GM19467 (cell line): ENCODE results near the gene SLC27A4.

Experiments used
- ATAC-seq: cut with Tn5 transposase; IDR thresholded peaks from one replicate; pipeline ENCODE4 v1.9.1; 2021; ENCODE audit warnings: mild to moderate bottlenecking, moderate library complexity; ENCODE audit not compliant: unreplicated experiment

SLC27A4 gene

GRCh38 chr9:128390150-128390812 is 50.0 kb downstream of the SLC27A4 start:
- ATAC-seq = no peak

GRCh38 chr9:128390813-128391711 is 50.7 kb downstream of the SLC27A4 start:
- ATAC-seq = no peak

DNA sequence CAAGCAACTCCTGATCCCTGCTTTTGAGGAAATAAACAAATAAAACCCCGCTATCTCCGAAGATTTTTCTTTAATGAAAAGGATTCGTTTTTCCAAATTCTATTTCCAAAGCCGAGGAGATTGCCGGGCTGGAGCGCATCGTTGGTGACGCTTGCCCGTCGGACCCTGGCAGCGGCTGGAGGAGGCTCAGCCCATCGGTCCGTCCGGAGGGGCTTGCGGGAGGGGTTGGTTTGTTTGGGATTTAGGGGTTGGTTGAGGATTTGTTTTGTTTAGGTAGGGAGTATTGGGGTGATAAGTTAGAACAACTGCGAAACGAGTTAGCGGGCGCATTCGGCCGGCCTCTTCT is 51.6 kb downstream of the SLC27A4 start:
- ATAC-seq = no peak

GRCh38 chr9:128392302-128393144 is 52.2 kb downstream of the SLC27A4 start:
- no peak for ATAC-seq

DNA sequence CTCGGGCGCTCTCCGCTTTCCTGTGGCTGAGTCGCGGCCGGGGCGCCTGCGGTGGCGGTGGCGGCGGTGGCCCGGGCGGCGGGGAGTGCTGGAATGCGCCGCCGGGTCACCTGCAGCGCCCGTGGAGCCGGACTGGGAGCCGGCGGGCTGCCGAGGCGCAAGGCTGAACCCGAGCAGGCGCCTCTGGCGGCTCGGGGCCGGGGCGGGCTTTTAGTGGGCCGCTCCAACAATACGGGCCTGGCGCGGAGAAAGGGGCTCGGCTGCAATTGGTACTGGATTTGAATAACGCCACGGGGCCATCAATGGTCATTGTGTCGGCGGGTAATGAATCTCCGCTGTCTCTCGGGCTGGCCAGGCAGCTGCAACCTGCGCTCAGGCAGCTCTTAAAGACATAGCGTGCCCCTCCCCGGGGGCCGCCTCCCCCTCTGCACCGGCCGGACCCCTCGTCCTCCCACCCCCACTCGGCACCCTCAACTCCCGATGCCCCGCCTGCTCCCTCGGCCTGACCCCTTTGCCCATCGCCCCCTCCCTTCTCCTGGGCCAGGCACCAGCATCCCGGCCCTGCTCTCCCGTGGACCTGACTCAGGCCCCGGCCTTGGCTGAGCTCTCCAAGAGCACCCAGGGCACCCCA is 52.9 kb downstream of the SLC27A4 start:
- ATAC-seq = no peak

DNA sequence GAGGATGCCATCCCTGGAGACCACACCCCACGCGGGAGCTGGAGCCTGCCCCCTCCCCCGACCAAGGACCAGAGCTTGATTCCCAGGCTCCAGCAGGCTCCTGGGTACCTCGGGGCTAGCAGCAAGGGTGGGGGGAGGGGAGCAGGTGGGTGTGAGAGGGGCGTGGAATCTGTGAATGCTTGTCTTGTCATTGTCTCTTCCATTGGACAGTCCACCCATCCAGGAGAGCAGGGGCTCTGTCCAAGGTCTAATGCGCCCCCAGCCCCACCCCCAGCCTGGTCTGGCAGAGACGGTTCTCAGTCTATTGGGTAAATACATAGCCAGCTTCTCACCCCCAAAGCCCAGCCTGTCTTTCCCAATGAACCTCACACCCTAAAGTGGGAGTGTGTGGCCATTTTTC is 53.6 kb downstream of the SLC27A4 start:
- ATAC-seq = no peak

DNA sequence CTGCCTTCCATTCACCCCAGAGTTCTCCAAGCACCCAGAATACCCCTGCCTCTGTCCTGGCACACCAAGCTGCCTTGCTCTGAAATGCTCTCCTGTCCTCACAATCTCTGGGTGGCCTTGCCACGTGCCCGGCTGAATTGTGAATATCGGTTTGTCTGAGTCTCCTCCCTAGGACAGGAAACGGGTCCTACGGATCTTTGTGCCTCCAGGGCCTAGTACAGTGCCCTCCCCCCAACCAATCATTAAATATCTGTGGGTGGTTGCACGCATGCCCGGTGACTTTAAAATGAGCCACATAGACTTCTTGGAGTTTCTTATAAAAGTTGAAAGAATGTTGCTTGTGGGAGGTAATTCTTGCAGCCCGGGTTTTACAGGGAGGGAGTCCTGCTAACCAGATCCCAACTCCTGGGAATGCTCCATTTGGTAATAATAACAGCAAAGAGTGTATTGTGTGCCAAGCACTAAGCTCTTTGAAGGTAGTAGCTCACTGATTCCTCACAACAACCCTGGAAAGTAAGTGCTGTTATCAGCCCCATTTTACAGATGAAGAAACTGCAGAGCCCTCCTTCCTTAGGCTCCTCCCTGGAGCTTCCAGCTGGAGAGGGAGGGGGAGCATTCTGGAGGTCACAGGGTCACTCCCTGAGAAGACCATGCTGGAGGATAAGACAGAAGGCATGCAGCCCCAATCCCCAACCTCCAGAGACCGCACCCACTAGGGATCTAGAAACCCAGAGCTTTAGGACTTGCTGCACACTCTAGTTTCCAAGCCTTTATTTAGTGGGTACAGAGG is 54.2 kb downstream of the SLC27A4 start:
- ATAC-seq = no peak

GRCh38 chr9:128396970-128397613 is 56.8 kb downstream of the SLC27A4 start:
- no peak for ATAC-seq

DNA sequence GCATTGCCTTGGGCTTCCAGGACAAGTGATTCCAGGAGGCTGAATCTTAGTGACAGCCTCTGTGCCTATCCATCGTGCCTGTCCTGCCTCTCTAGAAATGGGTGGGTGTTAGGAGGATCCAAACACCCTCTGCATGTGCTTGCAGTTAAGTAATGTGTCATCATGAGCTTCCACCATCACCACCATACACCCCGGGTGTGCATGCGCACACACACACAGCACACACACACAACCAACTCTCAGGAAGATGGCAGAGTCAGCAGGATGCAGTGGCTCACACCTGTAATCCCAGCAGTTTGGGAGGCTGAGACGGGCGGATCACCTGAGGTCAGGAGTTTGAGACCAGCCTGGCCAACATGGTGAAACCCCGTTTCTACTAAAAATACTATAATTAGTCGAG is 57.5 kb downstream of the SLC27A4 start:
- ATAC-seq = no peak

- no peak for ATAC-seq
Measured at GRCh38 chr9:128399861-128400260, 59.5 kb downstream of the SLC27A4 start.

DNA sequence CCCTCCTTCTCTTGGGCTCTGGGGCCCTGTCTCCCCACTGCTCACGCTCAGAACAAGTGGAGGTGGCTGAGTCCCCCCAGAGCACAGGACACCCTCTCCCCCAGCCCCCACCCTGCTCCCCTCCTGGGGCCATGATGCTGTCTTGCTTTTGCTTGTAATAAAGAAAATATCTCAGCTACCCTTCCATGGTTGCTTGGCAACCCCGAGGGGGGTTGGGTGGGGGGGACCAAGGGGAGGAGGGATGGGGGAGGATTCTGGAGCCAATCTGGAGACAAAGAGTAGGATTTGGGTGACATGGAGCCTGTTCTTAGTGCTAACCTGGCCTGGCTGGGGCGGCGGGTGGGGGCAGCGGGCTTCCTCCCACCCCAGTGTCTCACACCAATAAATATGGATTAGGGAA is 64.2 kb downstream of the SLC27A4 start:
- no peak for ATAC-seq

DNA sequence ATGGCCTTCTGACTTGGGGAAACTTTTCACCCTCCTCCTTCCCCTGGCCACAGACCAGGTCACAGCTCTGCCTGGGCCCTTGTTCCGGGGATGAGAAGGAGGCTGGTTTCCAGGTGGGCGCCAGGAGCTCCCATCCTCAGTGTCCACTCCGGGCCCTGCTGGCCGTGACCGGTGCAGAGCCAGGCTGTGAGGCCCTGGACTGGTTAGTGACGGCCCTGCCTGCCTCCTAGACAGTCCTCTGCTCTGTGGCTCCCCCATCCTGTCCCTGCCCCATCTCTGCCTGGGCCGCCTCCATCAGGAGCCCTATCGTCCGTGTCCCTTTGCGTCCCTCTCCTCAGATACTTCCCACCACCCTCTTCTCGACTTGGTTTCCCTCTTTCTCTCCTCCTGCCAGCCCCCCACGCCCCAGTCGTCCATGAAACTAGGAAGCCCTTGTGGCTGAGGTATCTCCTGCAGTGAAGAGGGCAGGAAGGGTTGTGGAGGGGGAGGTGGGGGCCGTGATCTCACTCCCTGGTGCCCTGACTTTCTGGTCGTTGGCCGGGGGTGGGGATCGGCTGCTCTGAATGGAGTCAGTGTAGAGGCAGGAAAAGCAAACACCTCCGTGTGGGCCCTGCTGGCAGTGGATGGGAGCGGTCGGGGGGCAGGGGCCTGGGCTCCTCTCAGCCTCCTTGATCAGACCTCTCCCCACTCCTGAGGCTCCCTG is 64.9 kb downstream of the SLC27A4 start:
- no peak for ATAC-seq

DNA sequence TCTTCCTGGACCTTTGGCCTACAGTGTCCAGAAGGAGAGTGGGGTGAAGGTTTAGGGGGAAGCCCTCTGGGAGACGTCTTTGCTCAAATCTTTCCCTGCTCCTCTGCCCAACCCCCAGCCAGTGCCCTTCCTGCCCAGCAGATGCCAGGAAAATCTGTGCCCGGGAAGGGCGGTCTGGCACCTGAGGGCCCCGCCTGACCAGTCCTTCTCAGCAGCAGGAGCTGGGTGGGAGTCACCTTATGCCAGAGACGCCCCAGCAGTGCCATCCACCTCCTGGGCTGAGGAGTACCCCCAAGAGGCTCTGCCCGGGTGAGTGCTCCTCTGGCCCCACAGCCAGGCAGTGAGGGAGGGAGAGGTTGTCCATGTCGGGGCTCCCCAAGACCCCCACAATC is 65.4 kb downstream of the SLC27A4 start:
- no peak for ATAC-seq

- no peak for ATAC-seq
Measured at GRCh38 chr9:128406848-128407391, 66.6 kb downstream of the SLC27A4 start.

DNA sequence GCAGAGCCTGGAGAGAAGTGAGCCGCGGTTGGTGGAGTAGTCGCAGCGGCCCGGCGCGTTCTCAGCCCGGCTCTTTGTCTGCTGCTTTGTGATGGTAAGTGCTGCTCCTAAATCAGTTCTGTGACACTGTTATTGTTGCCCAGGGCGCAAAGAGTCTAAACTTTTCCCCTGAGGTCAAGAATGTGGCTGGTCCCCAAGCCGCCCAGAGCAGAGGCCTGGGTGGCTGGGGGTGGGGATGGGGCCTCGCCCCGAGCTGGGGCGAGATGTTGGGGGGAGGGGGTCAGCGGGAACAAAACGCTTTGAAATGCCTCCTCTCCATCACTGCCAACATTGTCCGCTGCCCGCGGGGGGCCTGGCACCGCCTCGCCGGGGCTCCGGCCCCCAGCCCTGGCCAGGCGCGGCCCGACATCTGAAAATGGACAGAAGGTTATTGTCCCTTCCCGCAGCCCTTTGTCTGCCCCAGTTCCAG is 68.7 kb downstream of the SLC27A4 start:
- ATAC-seq = no peak

DNA sequence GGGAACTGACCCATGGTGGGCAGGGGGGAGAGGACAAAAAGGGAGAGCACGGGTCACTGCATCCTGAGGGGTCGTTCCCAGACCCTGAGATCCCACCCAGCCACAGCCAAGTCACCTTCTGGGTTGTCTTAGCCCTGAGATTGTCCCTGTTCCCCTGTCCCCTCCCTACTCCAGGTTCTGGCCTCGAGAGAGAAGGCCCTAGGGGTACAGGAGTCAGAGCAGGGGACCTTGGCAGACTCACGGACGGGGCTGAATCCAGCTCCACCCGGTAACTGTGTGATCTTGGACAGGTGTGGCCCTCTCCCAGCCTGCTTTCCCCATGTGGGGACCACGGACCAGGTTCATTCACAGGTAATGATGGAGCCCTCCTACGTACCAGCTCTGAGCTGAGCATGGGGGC is 69.1 kb downstream of the SLC27A4 start:
- ATAC-seq = no peak

DNA sequence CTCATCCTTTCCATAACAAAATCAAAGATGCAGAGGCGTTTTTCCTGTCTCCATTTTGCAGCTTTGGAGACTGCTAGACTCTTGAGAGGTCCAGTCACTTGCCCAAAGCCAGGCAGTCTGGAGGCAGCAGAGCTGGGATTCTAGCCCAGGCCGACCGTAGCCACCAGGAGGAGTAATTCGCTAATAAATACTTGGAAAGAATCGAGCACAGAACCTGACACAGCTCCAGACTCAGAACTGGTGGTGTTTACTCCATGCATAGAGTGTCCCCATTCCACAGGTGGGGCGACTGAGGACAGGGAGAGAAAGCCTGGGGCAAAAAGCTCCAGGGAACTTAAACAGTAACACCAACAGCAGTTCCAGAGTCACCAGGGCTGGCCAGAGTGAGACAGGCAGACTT is 69.7 kb downstream of the SLC27A4 start:
- ATAC-seq = no peak
